HepG2 (cell line): ENCODE data around the gene RPS17. TPM values are rescaled to one million over a fixed set of nuclear protein-coding genes. Genes with fewer than 3 reads are reported as not detected.

Source experiments
- ADNP ChIP-seq: sonication (generic); formaldehyde crosslinking; IDR thresholded peaks from 2 replicates; pipeline ENCODE4 v1.4.0; 2020; ENCODE audit warnings: missing genetic modification reagents
- AGO2 ChIP-seq: fragments of 200-400 bp; formaldehyde crosslinking; optimal IDR thresholded peaks from 2 replicates; pipeline ENCODE3; 2017; ENCODE audit warnings: mild to moderate bottlenecking, low read depth, low read length, moderate library complexity
- CREM ChIP-seq, 2 experiments: sonication (generic) in 1 of 2; formaldehyde crosslinking in 1 of 2; IDR thresholded peaks; 2 replicates each; pipeline versions ENCODE4 v1.4.0 to v1.6.1; 2016 to 2020; ENCODE audit warnings: antibody characterized with exemption in 1 of 2, mild to moderate bottlenecking in 1 of 2, missing genetic modification reagents in 1 of 2
- FOXJ3 ChIP-seq: sonication (generic); formaldehyde crosslinking; IDR thresholded peaks from 2 replicates; pipeline ENCODE4 v1.4.0; 2020; ENCODE audit warnings: missing genetic modification reagents, mild to moderate bottlenecking, borderline replicate concordance
- GPN1 ChIP-seq: sonication (generic); formaldehyde crosslinking; IDR thresholded peaks from 2 replicates; pipeline ENCODE4 v1.5.1; 2020; ENCODE audit warnings: missing genetic modification reagents, borderline replicate concordance
- HNF4A ChIP-seq: sonication (generic); formaldehyde crosslinking; IDR thresholded peaks from 2 replicates; pipeline ENCODE4 v1.4.0; 2020; ENCODE audit warnings: missing genetic modification reagents
- MAF1 ChIP-seq: sonication (generic); formaldehyde crosslinking; IDR thresholded peaks from 2 replicates; pipeline ENCODE4 v1.5.0; 2020; ENCODE audit warnings: missing genetic modification reagents, borderline replicate concordance
- NR2F1 ChIP-seq, 2 experiments: fragments of 450-650 bp in 1 of 2; formaldehyde crosslinking in 1 of 2; IDR thresholded peaks; 2 replicates each; pipeline versions ENCODE4 v1.5.0 to v1.6.1; 2016 to 2020; ENCODE audit warnings: mild to moderate bottlenecking in 1 of 2, missing compliant biosample characterization in 1 of 2, missing genetic modification reagents in 1 of 2, moderate library complexity in 1 of 2
- ONECUT2 ChIP-seq: sonication (generic); formaldehyde crosslinking; IDR thresholded peaks from 2 replicates; pipeline ENCODE4 v1.4.0; 2020; ENCODE audit warnings: missing genetic modification reagents
- PPARG ChIP-seq: conservative IDR thresholded peaks from 2 replicates; pipeline ENCODE4 v1.6.1; 2016; ENCODE audit warnings: missing biosample characterization, missing genetic modification reagents
- TBX2 ChIP-seq: sonication (generic); formaldehyde crosslinking; IDR thresholded peaks from 2 replicates; pipeline ENCODE4 v1.5.0; 2020; ENCODE audit warnings: missing genetic modification reagents, mild to moderate bottlenecking, borderline replicate concordance
- TCF12 ChIP-seq, 2 experiments: fragments of 450-650 bp in 1 of 2; sonication (generic) in 1 of 2; formaldehyde crosslinking in 1 of 2; IDR thresholded peaks; 2 replicates each; pipeline versions ENCODE4 v1.6.1 to v1.8.0; 2017 to 2022; ENCODE audit warnings: antibody characterized with exemption in 1 of 2, mild to moderate bottlenecking in 1 of 2, missing genetic modification reagents in 1 of 2, moderate library complexity in 1 of 2
- TEAD2 ChIP-seq: sonication (generic); formaldehyde crosslinking; IDR thresholded peaks from 2 replicates; pipeline ENCODE4 v1.9.0; 2021; ENCODE audit warnings: missing genetic modification reagents
- ZFP62 ChIP-seq: sonication (generic); formaldehyde crosslinking; IDR thresholded peaks from 2 replicates; pipeline ENCODE4 v1.4.0; 2020; ENCODE audit warnings: missing genetic modification reagents
- ZNF17 ChIP-seq: sonication (generic); formaldehyde crosslinking; IDR thresholded peaks from 2 replicates; pipeline ENCODE4 v1.5.0; 2020; ENCODE audit warnings: mild to moderate bottlenecking, missing genetic modification reagents
- ZNF350 ChIP-seq: sonication (generic); formaldehyde crosslinking; IDR thresholded peaks from 2 replicates; pipeline ENCODE4 v1.4.0; 2020; ENCODE audit warnings: mild to moderate bottlenecking, low read depth, missing genetic modification reagents, borderline replicate concordance
- ZNF446 ChIP-seq: sonication (generic); formaldehyde crosslinking; IDR thresholded peaks from 2 replicates; pipeline ENCODE4 v1.5.0; 2020; ENCODE audit warnings: mild to moderate bottlenecking, missing genetic modification reagents
- ZNF484 ChIP-seq: sonication (generic); formaldehyde crosslinking; IDR thresholded peaks from 2 replicates; pipeline ENCODE4 v1.5.1; 2020; ENCODE audit warnings: mild to moderate bottlenecking, low read depth, missing genetic modification reagents, borderline replicate concordance
- ZNF629 ChIP-seq: sonication (generic); formaldehyde crosslinking; conservative IDR thresholded peaks from 2 replicates; pipeline ENCODE4 v1.5.0; 2020; ENCODE audit warnings: missing genetic modification reagents
- polyA plus RNA-seq, 8 experiments: library from polyadenylated mRNA; depleted of rRNA in 3 of 8; stranded (reverse) in 7 of 8; unstranded in 1 of 8; fragments of >200 nt; fragmentation: Illumina TruSeq in 4 of 8; extraction: Trizol in 4 of 8; gene quantifications; 2 replicates each; pipeline versions ENCODE4 v1.2.1 to v1.2.3, GENCODE V29; 2011 to 2016; ENCODE audit warnings: low read depth in 4 of 8, missing spikeins in 1 of 8, mixed read lengths in 1 of 8; ENCODE audit not compliant: insufficient read depth in 1 of 8
- total RNA-seq, 5 experiments: library from RNA; depleted of rRNA; stranded (reverse); fragments of >200 nt; fragmentation: Illumina TruSeq; extraction: Trizol; gene quantifications; 2 replicates each; pipeline ENCODE4 v1.2.3, GENCODE V29; 2016; ENCODE audit warnings: low read depth in 1 of 5
- TF ChIP-seq, protein P1 (sequence below): sonication (generic); formaldehyde crosslinking; conservative IDR thresholded peaks from 2 replicates; pipeline ENCODE4 v1.8.0; 2022; ENCODE audit warnings: missing genetic modification reagents
- TF ChIP-seq, protein P2 (sequence below): sonication (generic); formaldehyde crosslinking; IDR thresholded peaks from 2 replicates; pipeline ENCODE4 v1.4.0; 2020; ENCODE audit warnings: missing genetic modification reagents
- TF ChIP-seq, protein P3 (sequence below): sonication (generic); formaldehyde crosslinking; IDR thresholded peaks from 2 replicates; pipeline ENCODE4 v1.5.0; 2020; ENCODE audit warnings: missing genetic modification reagents
- TF ChIP-seq, protein P4 (sequence below): sonication (generic); IDR thresholded peaks from 2 replicates; pipeline ENCODE4 v1.6.1; 2016; ENCODE audit warnings: low read depth, borderline replicate concordance

The RPS17 gene
- total and polyA plus RNA-seq, 2 of the 13 experiments (the other 11 are each of a cell fraction or from before 2014, with no cell fraction given), result 2,570 to 5,021 TPM

DNA sequence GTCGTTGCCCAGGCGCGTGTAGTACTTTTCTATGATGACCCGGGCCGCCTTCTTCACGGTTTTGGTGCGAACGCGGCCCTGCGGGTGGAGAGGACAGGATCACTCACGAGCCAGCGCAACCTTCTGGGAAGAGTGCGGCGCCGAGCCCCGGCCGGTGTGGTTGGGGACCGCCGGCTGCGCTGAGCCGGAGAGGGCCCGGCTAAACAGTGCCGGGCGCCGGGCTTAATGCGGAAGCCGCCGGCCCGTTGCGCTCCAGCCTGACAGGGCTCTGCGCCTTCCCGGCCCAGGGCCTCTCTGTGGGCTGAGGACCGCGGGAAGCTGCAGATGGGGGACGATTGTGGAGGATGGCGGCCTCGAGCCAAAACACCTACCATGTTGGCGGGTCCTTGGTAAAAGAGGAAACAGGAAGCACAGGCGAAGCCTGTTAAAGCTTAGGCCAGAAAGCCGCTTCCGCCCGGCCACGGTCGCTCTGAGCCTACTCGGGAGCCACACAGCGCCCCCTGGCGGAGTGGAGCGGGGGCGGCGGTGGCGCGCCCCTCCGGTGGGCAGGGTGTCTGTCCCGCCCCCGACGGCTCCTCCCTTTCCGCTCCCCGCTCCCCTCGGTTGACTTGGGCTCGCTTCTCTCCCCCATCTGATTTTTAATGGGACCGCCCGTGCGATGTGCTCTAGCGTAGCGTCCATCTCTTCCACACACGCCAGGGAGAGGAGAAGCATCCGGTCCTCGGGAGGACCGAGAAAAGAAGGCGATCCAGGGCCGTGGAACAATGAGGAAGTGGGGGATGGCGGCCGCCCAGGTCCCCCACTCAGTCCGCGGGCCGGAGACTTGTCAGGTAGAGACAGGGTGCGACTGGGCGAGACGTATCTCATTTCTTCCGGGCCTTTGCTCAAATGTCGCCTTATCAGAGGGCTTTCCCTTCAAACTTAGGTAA lies at the start of gene RPS17 (continued):
- TF ChIP-seq TBX2 (CRISPR knock-in tag) (peak; percentile 82; the same call in 1 of the 2 replicates), HNF4A (CRISPR knock-in tag) (no peak), FOXJ3 (CRISPR knock-in tag) (peak; percentile 85; the same call in 1 of the 2 replicates), ZNF350 (CRISPR knock-in tag) (peak; percentile 72), ADNP (CRISPR knock-in tag) (no peak), ZNF17 (CRISPR knock-in tag) (no peak), TCF12 (IDR thresholded peaks at IDR 0.05) (no peak), TCF12 (CRISPR knock-in tag; IDR thresholded peaks at IDR 0.05) (no peak), PPARG (CRISPR knock-in tag) (0 out of 2 replicates have a peak, but pooled peaks have one; percentile 1), GPN1 (CRISPR knock-in tag) (no peak), MAF1 (peak; percentile 93; the same call in 1 of the 2 replicates), ZNF484 (CRISPR knock-in tag) (no peak), AGO2 (peak; percentile 98), NR2F1 (CRISPR knock-in tag; IDR thresholded peaks at IDR 0.05) (no peak), ONECUT2 (no peak), ZNF629 (peak; percentile 55; the same call in 1 of the 2 replicates), ZNF446 (CRISPR knock-in tag) (peak; percentile 13; the same call in 1 of the 2 replicates), TEAD2 (CRISPR knock-in tag) (0 out of 2 replicates have a peak, but pooled peaks have one; percentile 59), CREM (IDR thresholded peaks at IDR 0.05) (peak; percentile 66), CREM (CRISPR knock-in tag; IDR thresholded peaks at IDR 0.05) (no peak), ZFP62 (CRISPR knock-in tag) (0 out of 2 replicates have a peak, but pooled peaks have one; percentile 85)
- TF ChIP-seq, protein P1, sequence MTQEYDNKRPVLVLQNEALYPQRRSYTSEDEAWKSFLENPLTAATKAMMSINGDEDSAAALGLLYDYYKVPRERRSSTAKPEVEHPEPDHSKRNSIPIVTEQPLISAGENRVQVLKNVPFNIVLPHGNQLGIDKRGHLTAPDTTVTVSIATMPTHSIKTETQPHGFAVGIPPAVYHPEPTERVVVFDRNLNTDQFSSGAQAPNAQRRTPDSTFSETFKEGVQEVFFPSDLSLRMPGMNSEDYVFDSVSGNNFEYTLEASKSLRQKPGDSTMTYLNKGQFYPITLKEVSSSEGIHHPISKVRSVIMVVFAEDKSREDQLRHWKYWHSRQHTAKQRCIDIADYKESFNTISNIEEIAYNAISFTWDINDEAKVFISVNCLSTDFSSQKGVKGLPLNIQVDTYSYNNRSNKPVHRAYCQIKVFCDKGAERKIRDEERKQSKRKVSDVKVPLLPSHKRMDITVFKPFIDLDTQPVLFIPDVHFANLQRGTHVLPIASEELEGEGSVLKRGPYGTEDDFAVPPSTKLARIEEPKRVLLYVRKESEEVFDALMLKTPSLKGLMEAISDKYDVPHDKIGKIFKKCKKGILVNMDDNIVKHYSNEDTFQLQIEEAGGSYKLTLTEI (CRISPR knock-in tag), result no peak
- TF ChIP-seq, protein P2, sequence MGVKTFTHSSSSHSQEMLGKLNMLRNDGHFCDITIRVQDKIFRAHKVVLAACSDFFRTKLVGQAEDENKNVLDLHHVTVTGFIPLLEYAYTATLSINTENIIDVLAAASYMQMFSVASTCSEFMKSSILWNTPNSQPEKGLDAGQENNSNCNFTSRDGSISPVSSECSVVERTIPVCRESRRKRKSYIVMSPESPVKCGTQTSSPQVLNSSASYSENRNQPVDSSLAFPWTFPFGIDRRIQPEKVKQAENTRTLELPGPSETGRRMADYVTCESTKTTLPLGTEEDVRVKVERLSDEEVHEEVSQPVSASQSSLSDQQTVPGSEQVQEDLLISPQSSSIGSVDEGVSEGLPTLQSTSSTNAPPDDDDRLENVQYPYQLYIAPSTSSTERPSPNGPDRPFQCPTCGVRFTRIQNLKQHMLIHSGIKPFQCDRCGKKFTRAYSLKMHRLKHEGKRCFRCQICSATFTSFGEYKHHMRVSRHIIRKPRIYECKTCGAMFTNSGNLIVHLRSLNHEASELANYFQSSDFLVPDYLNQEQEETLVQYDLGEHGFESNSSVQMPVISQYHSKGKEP, result 0 out of 2 replicates have a peak, but pooled peaks have one; percentile 32
- TF ChIP-seq, protein P3, sequence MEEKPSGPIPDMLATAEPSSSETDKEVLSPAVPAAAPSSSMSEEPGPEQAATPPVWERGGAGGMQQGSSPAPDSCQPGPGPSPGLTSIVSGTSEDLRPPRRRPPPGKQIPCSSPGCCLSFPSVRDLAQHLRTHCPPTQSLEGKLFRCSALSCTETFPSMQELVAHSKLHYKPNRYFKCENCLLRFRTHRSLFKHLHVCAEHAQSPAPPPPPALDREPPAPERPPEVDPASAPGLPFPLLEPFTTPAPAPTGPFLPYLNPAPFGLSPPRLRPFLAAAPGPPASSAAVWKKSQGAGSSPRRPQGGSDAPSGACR, result peak; percentile 94
- TF ChIP-seq, protein P4, sequence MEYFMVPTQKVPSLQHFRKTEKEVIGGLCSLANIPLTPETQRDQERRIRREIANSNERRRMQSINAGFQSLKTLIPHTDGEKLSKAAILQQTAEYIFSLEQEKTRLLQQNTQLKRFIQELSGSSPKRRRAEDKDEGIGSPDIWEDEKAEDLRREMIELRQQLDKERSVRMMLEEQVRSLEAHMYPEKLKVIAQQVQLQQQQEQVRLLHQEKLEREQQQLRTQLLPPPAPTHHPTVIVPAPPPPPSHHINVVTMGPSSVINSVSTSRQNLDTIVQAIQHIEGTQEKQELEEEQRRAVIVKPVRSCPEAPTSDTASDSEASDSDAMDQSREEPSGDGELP, result peak; percentile 8; the same call in 1 of the 2 replicates
